Measurements from ENCODE around the gene S100A4.

Gene S100A4

DNA sequence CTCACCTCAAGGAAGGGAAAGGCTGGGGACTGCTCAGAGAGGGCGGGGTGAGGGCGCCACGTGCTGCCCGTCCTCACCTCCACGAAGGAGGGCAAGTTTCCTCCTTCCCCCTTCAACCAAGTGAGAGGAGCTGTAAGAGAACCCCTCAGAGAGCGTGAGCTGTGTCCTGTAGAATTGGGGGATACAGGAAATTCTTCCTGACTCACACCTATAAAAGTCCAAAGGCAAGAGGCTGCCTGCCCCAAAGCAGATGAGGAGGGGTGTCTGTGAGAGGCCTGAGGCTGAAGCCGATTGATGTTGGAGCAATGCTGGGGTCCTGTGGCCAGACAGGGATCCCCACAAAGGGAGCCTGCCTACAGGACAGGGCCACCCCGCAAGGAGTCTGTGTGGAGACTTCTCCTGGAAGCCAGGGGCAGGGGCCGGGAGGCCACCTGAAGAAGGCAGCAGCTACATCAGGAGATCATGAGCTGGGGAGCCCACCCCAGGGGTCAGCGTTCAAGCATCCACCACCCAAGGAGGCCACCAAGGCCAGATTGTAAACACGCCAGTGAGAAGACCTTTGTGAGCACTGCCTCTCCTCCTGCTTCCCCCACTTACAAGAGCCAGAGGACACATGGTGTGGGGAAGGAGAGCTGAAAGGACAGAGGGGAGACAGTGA, 37.6 kb downstream of the S100A4 start:
- DNase-seq (ENCODE audit: low spot score), result no peak

- no peak for DNase-seq (ENCODE audit: low spot score)
Observed at GRCh38 chr1:153506831-153507413, 38.7 kb downstream of the S100A4 start.

DNA sequence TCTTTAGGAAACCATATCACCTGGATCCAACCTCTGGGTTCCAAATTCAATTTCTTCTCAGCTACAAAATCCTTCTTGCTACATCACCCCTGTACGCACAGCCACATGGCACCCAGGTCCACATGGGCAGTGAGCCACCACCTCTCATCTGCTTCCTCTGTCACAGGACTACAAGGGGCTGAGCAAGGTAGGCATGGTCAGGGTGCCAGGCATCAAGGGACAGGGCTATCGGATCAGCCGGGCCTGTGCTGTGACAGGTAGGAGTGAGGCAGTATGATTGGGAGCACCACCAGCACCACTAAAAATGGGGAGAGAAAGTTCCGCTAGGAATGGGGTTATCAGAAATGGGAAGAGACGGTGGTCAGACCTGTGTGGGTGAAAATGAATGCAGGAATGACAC, 39.2 kb downstream of the S100A4 start:
- no peak for DNase-seq (ENCODE audit: low spot score)

- DNase-seq (ENCODE audit: low spot score), result no peak
Observed at GRCh38 chr1:153505576-153505975, 40.0 kb downstream of the S100A4 start.

- no peak for DNase-seq (ENCODE audit: low spot score)
Observed at GRCh38 chr1:153503766-153504165, 41.8 kb downstream of the S100A4 start.

DNA sequence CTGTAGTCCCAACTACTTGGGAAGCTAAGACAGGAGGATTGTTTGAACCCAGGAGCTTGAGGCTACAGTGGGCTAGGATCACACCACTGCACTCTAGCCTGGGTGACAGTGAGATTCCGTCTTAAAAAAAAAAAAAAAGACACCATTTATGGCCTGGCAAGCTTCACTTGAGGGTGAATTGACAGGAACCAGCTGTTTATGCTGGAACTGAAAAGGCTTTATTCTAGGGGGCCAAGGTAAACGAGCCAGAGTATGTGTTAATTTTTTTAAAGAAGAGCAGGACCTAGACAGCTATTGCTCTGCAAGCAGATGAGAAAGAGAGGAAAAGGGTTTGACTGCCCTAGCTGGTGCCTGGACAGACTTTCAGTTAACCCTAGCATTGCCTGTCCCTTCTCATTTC, 46.9 kb downstream of the S100A4 start:
- no peak for DNase-seq (ENCODE audit: low spot score)

DNA sequence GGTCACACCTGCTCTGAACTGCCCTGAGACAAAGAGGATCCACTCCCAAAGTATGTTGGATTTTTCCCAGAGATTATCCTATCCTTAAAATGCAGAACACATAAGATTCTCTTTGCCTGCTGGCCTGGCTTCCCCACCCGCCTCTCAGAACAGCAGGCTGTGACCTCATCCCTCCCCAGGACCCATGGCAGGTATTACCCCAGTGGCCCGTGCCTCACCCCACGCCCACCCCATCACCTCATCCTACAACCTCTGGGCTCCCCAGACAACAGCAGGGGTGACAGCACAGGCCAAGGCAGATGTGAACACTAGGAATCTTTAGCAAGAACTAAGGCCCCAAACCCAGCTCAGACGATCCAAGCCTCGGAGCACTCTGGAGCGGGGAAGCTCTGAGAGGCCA, 50.1 kb downstream of the S100A4 start:
- DNase-seq (ENCODE audit: low spot score), result no peak

DNA sequence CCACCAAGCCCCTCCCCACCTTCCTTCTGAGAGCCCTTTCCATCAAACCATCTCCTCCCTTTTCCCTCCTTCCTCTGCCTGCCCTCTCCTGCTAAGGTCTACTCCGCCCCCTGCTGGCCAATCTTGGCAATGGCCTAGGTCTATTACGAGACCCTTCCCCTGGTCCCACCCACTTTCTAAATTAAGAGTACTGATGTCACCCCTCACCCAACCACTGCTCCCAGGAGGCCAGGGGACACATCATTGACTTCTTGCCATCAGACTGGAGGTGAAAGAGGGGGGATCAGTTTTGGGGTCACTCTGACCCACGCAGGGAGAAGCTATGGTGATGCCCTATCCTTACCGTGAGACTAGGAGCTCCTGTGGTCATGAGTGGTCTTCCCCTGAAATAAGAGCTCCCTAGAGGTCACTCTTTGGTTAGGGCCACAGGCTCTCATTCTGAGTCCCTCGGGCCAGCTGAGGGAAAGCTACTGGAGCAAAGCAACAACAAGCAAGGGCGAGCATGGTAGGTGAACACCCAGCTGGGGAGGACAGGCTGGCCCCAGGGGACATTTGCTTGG, 50.5 kb downstream of the S100A4 start:
- DNase-seq (ENCODE audit: low spot score), result peak; percentile 70
